Neural progenitor cell (in vitro differentiated cells): ENCODE data around the gene NLK. TPM values are rescaled to one million over a fixed set of nuclear protein-coding genes. Genes with fewer than 3 reads are reported as not detected.

ENCODE experiments used
- DNase-seq: peaks from one replicate; pipeline ENCODE4 v3.0.0-alpha.2; 2016; ENCODE audit warnings: low spot score
- H2AFZ ChIP-seq: fragments of 200-600 bp; sonication (generic); replicated peaks from 2 replicates; pipeline ENCODE4 v1.6.1; 2016; ENCODE audit warnings: antibody characterized with exemption
- H3F3A ChIP-seq: fragments of 200-600 bp; sonication (generic); 2 replicates; pipeline ENCODE4 v1.6.1; 2016; ENCODE audit warnings: antibody characterized with exemption, low read depth
- H3K27ac ChIP-seq: fragments of 200-600 bp; sonication (generic); 2 replicates; pipeline ENCODE4 v1.5.1; 2016; ENCODE audit warnings: mild to moderate bottlenecking
- H3K27me3 ChIP-seq: fragments of 200-600 bp; sonication (generic); 2 replicates; pipeline ENCODE4 v1.6.1; 2016; ENCODE audit warnings: mild to moderate bottlenecking, moderate library complexity
- H3K36me3 ChIP-seq: fragments of 200-600 bp; sonication (generic); 2 replicates; pipeline ENCODE4 v1.5.1; 2016
- H3K4me1 ChIP-seq: fragments of 200-600 bp; sonication (generic); 2 replicates; pipeline ENCODE4 v1.6.1; 2016; ENCODE audit warnings: mixed run types
- H3K4me2 ChIP-seq: fragments of 200-600 bp; sonication (generic); 2 replicates; pipeline ENCODE4 v1.6.1; 2016
- H3K4me3 ChIP-seq: fragments of 200-600 bp; sonication (generic); 2 replicates; pipeline ENCODE4 v1.5.1; 2016
- H3K79me2 ChIP-seq: fragments of 200-600 bp; sonication (generic); 2 replicates; pipeline ENCODE4 v1.6.1; 2016; ENCODE audit warnings: low read depth
- H3K9ac ChIP-seq: fragments of 200-600 bp; sonication (generic); 2 replicates; pipeline ENCODE4 v1.6.1; 2016
- H3K9me3 ChIP-seq: fragments of 200-600 bp; sonication (generic); 2 replicates; pipeline ENCODE4 v1.5.1; 2016; ENCODE audit warnings: low read depth
- H4K20me1 ChIP-seq: fragments of 200-600 bp; sonication (generic); 2 replicates; pipeline ENCODE4 v1.6.1; 2016; ENCODE audit warnings: low read depth
- H3K27ac Mint-ChIP-seq: 3 replicates; pipeline ENCODE4 v1.8.0; 2021; ENCODE audit warnings: mixed read lengths
- H3K27me3 Mint-ChIP-seq: 2 replicates; pipeline ENCODE4 v1.8.0; 2022; ENCODE audit warnings: low read depth, mild to moderate bottlenecking, inconsistent platforms, moderate library complexity, mixed read lengths; ENCODE audit not compliant: insufficient read depth
- H3K36me3 Mint-ChIP-seq: 3 replicates; pipeline ENCODE4 v1.8.0; 2021; ENCODE audit warnings: mixed read lengths
- H3K4me1 Mint-ChIP-seq: 3 replicates; pipeline ENCODE4 v1.8.0; 2021; ENCODE audit warnings: mixed read lengths
- H3K4me3 Mint-ChIP-seq: 3 replicates; pipeline ENCODE4 v1.8.0; 2021; ENCODE audit warnings: mild to moderate bottlenecking, moderate library complexity, mixed read lengths
- H3K9me3 Mint-ChIP-seq: 3 replicates; pipeline ENCODE4 v1.8.0; 2020; ENCODE audit warnings: mixed read lengths
- CTCF ChIP-seq: fragments of 200-600 bp; sonication (generic); IDR thresholded peaks from 2 replicates; pipeline ENCODE4 v1.5.1; 2017; ENCODE audit warnings: antibody characterized with exemption, mild to moderate bottlenecking
- EZH2 ChIP-seq: fragments of 200-600 bp; sonication (generic); IDR thresholded peaks from 2 replicates; pipeline ENCODE4 v1.6.1; 2017; ENCODE audit warnings: antibody characterized with exemption, mild to moderate bottlenecking, moderate library complexity
- EZH2phosphoT487 ChIP-seq: fragments of 200-600 bp; sonication (generic); IDR thresholded peaks from 2 replicates; pipeline ENCODE4 v1.6.1; 2017; ENCODE audit warnings: antibody characterized with exemption
- total RNA-seq: library from RNA; depleted of rRNA; stranded (reverse); fragments of >200 nt; gene quantifications from 2 replicates; pipeline ENCODE4 v1.2.3, GENCODE V29; 2015; ENCODE audit warnings: low replicate concordance

The NLK gene
- total RNA-seq, 1 donor from 2014 or later = 61.7 TPM

GRCh38 chr17:28008513-28008912 lies 34.0 kb upstream of the NLK start:
- Mint-ChIP-seq H3K27me3 (peaks cover 8% of the 10 kb centered on the region), H3K9me3 (no peaks in the 10 kb centered on the region), H3K4me1 (peaks cover 5% of the 10 kb centered on the region), H3K36me3 (no peaks in the 10 kb centered on the region), H3K27ac (no peak overlapping the region), H3K4me3 (no peak overlapping the region)
- no peak overlapping the region for H3K4me3 ChIP-seq
- peak; percentile 88 for DNase-seq
- H3K79me2 ChIP-seq = no peaks in the 10 kb centered on the region
- TF ChIP-seq EZH2 = no peak
- TF ChIP-seq EZH2phosphoT487 = no peak
- TF ChIP-seq CTCF = no peak
- no peaks in the 10 kb centered on the region for H3K36me3 ChIP-seq
- no peak overlapping the region for H3K9ac ChIP-seq
- no peak overlapping the region for H3K27ac ChIP-seq
- no peaks in the 10 kb centered on the region for H3K27me3 ChIP-seq
- H3F3A ChIP-seq = no peaks in the 10 kb centered on the region
- H3K9me3 ChIP-seq = no peaks in the 10 kb centered on the region
- H4K20me1 ChIP-seq = peaks cover 4% of the 10 kb centered on the region
- H3K4me2 ChIP-seq = no peak overlapping the region
- no peaks in the 10 kb centered on the region for H3K4me1 ChIP-seq
- H2AFZ ChIP-seq = no peak overlapping the region

- H3F3A ChIP-seq = no peaks in the 10 kb centered on the region
- H4K20me1 ChIP-seq = peaks cover 4% of the 10 kb centered on the region
- no peak overlapping the region for H3K4me3 ChIP-seq
- H3K36me3 Mint-ChIP-seq = no peaks in the 10 kb centered on the region
- TF ChIP-seq EZH2phosphoT487 (no peak), CTCF (no peak), EZH2 (no peak)
- no peaks in the 10 kb centered on the region for H3K27me3 ChIP-seq
- H3K9me3 Mint-ChIP-seq = no peaks in the 10 kb centered on the region
- H3K4me1 ChIP-seq = no peaks in the 10 kb centered on the region
- peaks cover 5% of the 10 kb centered on the region for H3K4me1 Mint-ChIP-seq
- no peak overlapping the region for H3K27ac Mint-ChIP-seq
- no peaks in the 10 kb centered on the region for H3K36me3 ChIP-seq
- peaks cover 8% of the 10 kb centered on the region for H3K27me3 Mint-ChIP-seq
- no peak overlapping the region for H3K9ac ChIP-seq
- H2AFZ ChIP-seq = no peak overlapping the region
- H3K4me2 ChIP-seq = no peak overlapping the region
- H3K9me3 ChIP-seq = no peaks in the 10 kb centered on the region
- DNase-seq = no peak
- H3K27ac ChIP-seq = no peak overlapping the region
- no peaks in the 10 kb centered on the region for H3K79me2 ChIP-seq
- H3K4me3 Mint-ChIP-seq = no peak overlapping the region
These were observed 32.1 kb upstream of the NLK start for GRCh38 chr17:28010406-28010805.

GRCh38 chr17:28018439-28019070 lies 23.9 kb upstream of the NLK start:
- no peaks in the 10 kb centered on the region for H3F3A ChIP-seq
- no peak overlapping the region for H3K9ac ChIP-seq
- no peaks in the 10 kb centered on the region for H4K20me1 ChIP-seq
- no peak overlapping the region for H3K4me3 ChIP-seq
- H3K79me2 ChIP-seq = no peaks in the 10 kb centered on the region
- H3K27ac ChIP-seq = no peak overlapping the region
- no peaks in the 10 kb centered on the region for H3K9me3 ChIP-seq
- Mint-ChIP-seq H3K4me1 (no peaks in the 10 kb centered on the region), H3K27me3 (no peaks in the 10 kb centered on the region), H3K4me3 (no peak overlapping the region), H3K27ac (no peak overlapping the region), H3K36me3 (no peaks in the 10 kb centered on the region), H3K9me3 (no peaks in the 10 kb centered on the region)
- TF ChIP-seq EZH2phosphoT487 = no peak
- no peak for TF ChIP-seq EZH2
- TF ChIP-seq CTCF = no peak
- no peak overlapping the region for H3K4me2 ChIP-seq
- no peaks in the 10 kb centered on the region for H3K4me1 ChIP-seq
- H2AFZ ChIP-seq = no peak overlapping the region
- no peaks in the 10 kb centered on the region for H3K36me3 ChIP-seq
- DNase-seq = no peak
- no peaks in the 10 kb centered on the region for H3K27me3 ChIP-seq
